ENCODE data around the gene PLIN4. TPM values are rescaled to one million over a fixed set of nuclear protein-coding genes. Genes with fewer than 3 reads are reported as not detected.
A peak's percentile ranks its signal among the peaks of the same experiment; 100 is the strongest.

The PLIN4 gene
- total and polyA plus RNA-seq, 9 donors = 1.4 to 4.5 (median 2.8) TPM

GRCh38 chr19:4492337-4493103 is 25.8 kb downstream of the PLIN4 start:
- H3K4me3 ChIP-seq (ENCODE audit: low read length) = no peak overlapping the region
- no peaks in the 10 kb centered on the region for H3K27me3 ChIP-seq (ENCODE audit: control insufficient read depth, insufficient read depth, low read length)
- no peak for DNase-seq
- H3K4me1 ChIP-seq (ENCODE audit: control insufficient read depth, insufficient read depth, low read length) = no peaks in the 10 kb centered on the region
- 100% methylated on average over 1 of the region's 3 CpGs for WGBS (ENCODE audit: insufficient coverage)
- no peaks in the 10 kb centered on the region for H3K9me3 ChIP-seq (replicated peaks; ENCODE audit: control insufficient read depth, low read depth, low read length)
- H3K27ac ChIP-seq (ENCODE audit: low read length) = no peak overlapping the region
- H3K36me3 ChIP-seq (ENCODE audit: control insufficient read depth, insufficient read depth, low read length) = peaks cover 71% of the 10 kb centered on the region

- WGBS (ENCODE audit: insufficient coverage) = 98% methylated on average over 21 of the region's 21 CpGs
Observed at GRCh38 chr19:4491446-4491845, 26.8 kb downstream of the PLIN4 start.

GRCh38 chr19:4488496-4488895 is 29.8 kb downstream of the PLIN4 start:
- Histone ChIP-seq H3K4me1 (ENCODE audit: control insufficient read depth, insufficient read depth, low read length) (no peaks in the 10 kb centered on the region), H3K4me3 (ENCODE audit: low read length) (no peak overlapping the region), H3K27me3 (ENCODE audit: control insufficient read depth, insufficient read depth, low read length) (no peaks in the 10 kb centered on the region), H3K36me3 (ENCODE audit: control insufficient read depth, insufficient read depth, low read length) (peaks cover 50% of the 10 kb centered on the region), H3K9me3 (replicated peaks; ENCODE audit: control insufficient read depth, low read depth, low read length) (no peaks in the 10 kb centered on the region), H3K27ac (ENCODE audit: low read length) (no peak overlapping the region)
- no peak for DNase-seq
- WGBS (ENCODE audit: insufficient coverage) = 94% methylated on average over 27 of the region's 29 CpGs

More at GRCh38 chr19:4491446-4491845, 26.8 kb downstream of the PLIN4 start:
- H3K9me3 ChIP-seq (replicated peaks; ENCODE audit: control insufficient read depth, low read depth, low read length) = no peaks in the 10 kb centered on the region
- no peaks in the 10 kb centered on the region for H3K27me3 ChIP-seq (ENCODE audit: control insufficient read depth, insufficient read depth, low read length)
- DNase-seq = no peak
- H3K4me1 ChIP-seq (ENCODE audit: control insufficient read depth, insufficient read depth, low read length) = no peaks in the 10 kb centered on the region
- no peak overlapping the region for H3K27ac ChIP-seq (ENCODE audit: low read length)
- H3K4me3 ChIP-seq (ENCODE audit: low read length) = no peak overlapping the region
- H3K36me3 ChIP-seq (ENCODE audit: control insufficient read depth, insufficient read depth, low read length) = peaks cover 64% of the 10 kb centered on the region

- H3K27me3 ChIP-seq (ENCODE audit: control insufficient read depth, insufficient read depth, low read length) = no peaks in the 10 kb centered on the region
- DNase-seq = no peak
- H3K27ac ChIP-seq (ENCODE audit: low read length) = no peak overlapping the region
- 93% methylated on average over 5 of the region's 11 CpGs for WGBS (ENCODE audit: insufficient coverage)
- peaks cover 50% of the 10 kb centered on the region for H3K36me3 ChIP-seq (ENCODE audit: control insufficient read depth, insufficient read depth, low read length)
- H3K4me1 ChIP-seq (ENCODE audit: control insufficient read depth, insufficient read depth, low read length) = no peaks in the 10 kb centered on the region
- H3K4me3 ChIP-seq (ENCODE audit: low read length) = no peak overlapping the region
- H3K9me3 ChIP-seq (replicated peaks; ENCODE audit: control insufficient read depth, low read depth, low read length) = no peaks in the 10 kb centered on the region
Observed at GRCh38 chr19:4487572-4487971, 30.7 kb downstream of the PLIN4 start.

GRCh38 chr19:4483385-4483784 is 34.9 kb downstream of the PLIN4 start:
- no peaks in the 10 kb centered on the region for H3K27me3 ChIP-seq (ENCODE audit: control insufficient read depth, insufficient read depth, low read length)
- no peak overlapping the region for H3K27ac ChIP-seq (ENCODE audit: low read length)
- peaks cover 43% of the 10 kb centered on the region for H3K36me3 ChIP-seq (ENCODE audit: control insufficient read depth, insufficient read depth, low read length)
- H3K4me3 ChIP-seq (ENCODE audit: low read length) = no peak overlapping the region
- H3K4me1 ChIP-seq (ENCODE audit: control insufficient read depth, insufficient read depth, low read length) = no peaks in the 10 kb centered on the region
- no peak for DNase-seq
- H3K9me3 ChIP-seq (replicated peaks; ENCODE audit: control insufficient read depth, low read depth, low read length) = no peaks in the 10 kb centered on the region
- 85% methylated on average over 17 of the region's 19 CpGs for WGBS (ENCODE audit: insufficient coverage)

- Histone ChIP-seq H3K27me3 (ENCODE audit: control insufficient read depth, insufficient read depth, low read length) (no peaks in the 10 kb centered on the region), H3K4me1 (ENCODE audit: control insufficient read depth, insufficient read depth, low read length) (no peaks in the 10 kb centered on the region), H3K4me3 (ENCODE audit: low read length) (no peak overlapping the region), H3K9me3 (replicated peaks; ENCODE audit: control insufficient read depth, low read depth, low read length) (no peaks in the 10 kb centered on the region), H3K27ac (ENCODE audit: low read length) (no peak overlapping the region), H3K36me3 (ENCODE audit: control insufficient read depth, insufficient read depth, low read length) (peaks cover 44% of the 10 kb centered on the region)
- no peak for DNase-seq
- 92% methylated on average over 33 of the region's 35 CpGs for WGBS (ENCODE audit: insufficient coverage)
Observed at GRCh38 chr19:4482721-4483364, 35.4 kb downstream of the PLIN4 start.

GRCh38 chr19:4477034-4477801 is 41.1 kb downstream of the PLIN4 start:
- DNase-seq = no peak
- peaks cover 25% of the 10 kb centered on the region for H3K4me1 ChIP-seq (ENCODE audit: control insufficient read depth, insufficient read depth, low read length)
- WGBS (ENCODE audit: insufficient coverage) = 86% methylated on average over 11 of the region's 16 CpGs
- no peaks in the 10 kb centered on the region for H3K27me3 ChIP-seq (ENCODE audit: control insufficient read depth, insufficient read depth, low read length)
- no peak overlapping the region for H3K4me3 ChIP-seq (ENCODE audit: low read length)
- H3K9me3 ChIP-seq (replicated peaks; ENCODE audit: control insufficient read depth, low read depth, low read length) = no peaks in the 10 kb centered on the region
- H3K36me3 ChIP-seq (ENCODE audit: control insufficient read depth, insufficient read depth, low read length) = peaks cover 45% of the 10 kb centered on the region
- H3K27ac ChIP-seq (ENCODE audit: low read length) = no peak overlapping the region

- peak overlapping the region; percentile 59 for H3K27ac ChIP-seq (ENCODE audit: low read length)
- H3K9me3 ChIP-seq (replicated peaks; ENCODE audit: control insufficient read depth, low read depth, low read length) = no peaks in the 10 kb centered on the region
- peaks cover 30% of the 10 kb centered on the region for H3K4me1 ChIP-seq (ENCODE audit: control insufficient read depth, insufficient read depth, low read length)
- WGBS (ENCODE audit: insufficient coverage) = 10% methylated on average over 5 of the region's 13 CpGs
- H3K36me3 ChIP-seq (ENCODE audit: control insufficient read depth, insufficient read depth, low read length) = peaks cover 31% of the 10 kb centered on the region
- peak; percentile 91 for DNase-seq
- no peaks in the 10 kb centered on the region for H3K27me3 ChIP-seq (ENCODE audit: control insufficient read depth, insufficient read depth, low read length)
- H3K4me3 ChIP-seq (ENCODE audit: low read length) = peak overlapping the region; percentile 28
Observed at GRCh38 chr19:4474514-4475022, 43.7 kb downstream of the PLIN4 start.

- no peaks in the 10 kb centered on the region for H3K9me3 ChIP-seq (replicated peaks; ENCODE audit: control insufficient read depth, low read depth, low read length)
- no peaks in the 10 kb centered on the region for H3K27me3 ChIP-seq (ENCODE audit: control insufficient read depth, insufficient read depth, low read length)
- peak overlapping the region; percentile 59 for H3K27ac ChIP-seq (ENCODE audit: low read length)
- DNase-seq = peak; percentile 23
- WGBS (ENCODE audit: insufficient coverage) = 8% methylated on average over 21 of the region's 23 CpGs
- H3K36me3 ChIP-seq (ENCODE audit: control insufficient read depth, insufficient read depth, low read length) = peaks cover 31% of the 10 kb centered on the region
- H3K4me3 ChIP-seq (ENCODE audit: low read length) = peak overlapping the region; percentile 28
- H3K4me1 ChIP-seq (ENCODE audit: control insufficient read depth, insufficient read depth, low read length) = peaks cover 30% of the 10 kb centered on the region
Observed at GRCh38 chr19:4473763-4474513, 44.3 kb downstream of the PLIN4 start.

Measured in muscle of leg (tissue), 11 donors.